Right hindlimb (tissue), 1 donor: Measurements from ENCODE around the gene LYST.
"Not testable (repeated sequence)": the region's sequence is repeated elsewhere in the genome, so short reads cannot be mapped to it uniquely, and the experiment has no call there.

Source experiments
- DNase-seq: peaks from one replicate; pipeline ENCODE4 v3.0.0-alpha.2; 2018

The LYST gene

GRCh38 chr1:235818632-235819136 is 48.0 kb downstream of the LYST start:
- DNase-seq = no peak

GRCh38 chr1:235817101-235817728 is 49.5 kb downstream of the LYST start:
- no peak for DNase-seq

DNA sequence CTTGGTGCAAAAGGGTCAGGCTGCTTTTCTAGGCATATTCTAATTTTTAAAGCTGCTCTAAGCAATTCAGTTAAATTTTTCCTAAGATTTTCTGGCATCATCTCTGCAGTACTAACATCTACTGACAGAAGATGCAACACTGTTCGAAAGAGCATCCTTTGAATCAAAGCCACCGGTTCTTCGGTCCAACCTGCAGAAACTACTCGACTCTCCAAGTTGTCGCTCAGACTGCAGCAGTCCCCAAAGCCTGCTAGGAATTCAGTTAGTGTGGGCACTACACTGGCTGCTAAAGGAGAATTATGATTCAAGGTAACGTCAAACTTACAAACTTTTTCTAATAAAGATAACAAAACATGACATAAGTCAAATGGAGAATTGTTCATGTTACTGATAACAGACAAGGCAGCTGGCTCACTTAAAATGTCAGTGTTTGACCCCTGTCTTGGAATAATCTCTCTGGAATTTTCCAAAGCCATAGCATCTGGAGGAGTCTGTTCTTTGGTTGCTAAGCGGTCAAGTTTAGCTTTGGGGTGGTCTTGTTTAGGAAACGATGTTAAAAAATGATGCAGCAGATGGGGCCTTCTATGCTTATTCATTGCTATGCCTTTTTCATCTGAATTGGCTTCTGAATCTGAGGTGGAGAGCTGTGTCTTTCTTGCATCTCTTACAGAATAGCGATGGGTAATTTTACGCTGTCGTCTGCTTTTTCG is 56.9 kb downstream of the LYST start:
- DNase-seq = no peak

DNA sequence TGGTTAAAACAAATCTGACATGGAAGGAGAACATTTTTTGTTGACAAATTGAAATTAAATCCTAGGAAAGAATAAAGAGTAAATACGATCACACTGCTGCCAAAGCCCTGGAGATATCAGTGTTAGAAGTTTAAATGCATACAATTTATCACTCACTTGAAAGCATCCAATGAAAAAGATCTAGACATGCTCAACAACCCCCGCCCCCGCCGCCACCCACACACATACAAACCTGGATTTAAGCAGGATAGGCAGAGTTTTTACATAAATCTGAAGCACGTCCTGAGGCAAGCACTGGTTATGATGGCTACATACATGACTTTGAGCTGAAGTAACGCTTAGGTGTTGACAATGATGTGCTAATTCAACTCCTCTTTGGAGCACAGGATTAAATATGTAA is 58.5 kb downstream of the LYST start:
- no peak for DNase-seq

GRCh38 chr1:235806123-235806522 is 60.6 kb downstream of the LYST start:
- DNase-seq = no peak

GRCh38 chr1:235802573-235803346 is 63.9 kb downstream of the LYST start:
- no peak for DNase-seq

- no peak for DNase-seq
Observed at GRCh38 chr1:235799264-235799663, 67.4 kb downstream of the LYST start.

GRCh38 chr1:235791532-235792060 is 75.1 kb downstream of the LYST start:
- no peak for DNase-seq

DNA sequence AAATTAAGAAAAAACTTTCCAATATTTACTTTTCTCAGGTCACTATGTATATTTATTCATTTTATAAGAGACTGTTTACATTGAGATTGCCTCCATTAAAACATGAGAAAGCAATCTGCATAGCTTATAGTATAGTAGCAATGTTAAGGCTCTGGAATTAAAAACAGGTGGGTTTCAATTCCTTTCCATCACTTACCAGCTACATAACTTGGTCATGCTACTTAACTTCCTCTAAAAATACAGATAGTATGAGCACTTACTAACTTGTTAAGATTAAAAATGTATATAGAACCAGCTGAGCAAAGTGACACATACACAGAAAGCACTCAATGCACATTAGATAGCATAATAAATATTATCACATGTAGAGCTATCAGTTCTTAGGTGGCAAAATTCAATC is 76.6 kb downstream of the LYST start:
- no peak for DNase-seq

GRCh38 chr1:235786227-235786898 is 80.3 kb downstream of the LYST start:
- not testable (repeated sequence) for DNase-seq

- no peak for DNase-seq
Observed at GRCh38 chr1:235784950-235785349, 81.8 kb downstream of the LYST start.

DNA sequence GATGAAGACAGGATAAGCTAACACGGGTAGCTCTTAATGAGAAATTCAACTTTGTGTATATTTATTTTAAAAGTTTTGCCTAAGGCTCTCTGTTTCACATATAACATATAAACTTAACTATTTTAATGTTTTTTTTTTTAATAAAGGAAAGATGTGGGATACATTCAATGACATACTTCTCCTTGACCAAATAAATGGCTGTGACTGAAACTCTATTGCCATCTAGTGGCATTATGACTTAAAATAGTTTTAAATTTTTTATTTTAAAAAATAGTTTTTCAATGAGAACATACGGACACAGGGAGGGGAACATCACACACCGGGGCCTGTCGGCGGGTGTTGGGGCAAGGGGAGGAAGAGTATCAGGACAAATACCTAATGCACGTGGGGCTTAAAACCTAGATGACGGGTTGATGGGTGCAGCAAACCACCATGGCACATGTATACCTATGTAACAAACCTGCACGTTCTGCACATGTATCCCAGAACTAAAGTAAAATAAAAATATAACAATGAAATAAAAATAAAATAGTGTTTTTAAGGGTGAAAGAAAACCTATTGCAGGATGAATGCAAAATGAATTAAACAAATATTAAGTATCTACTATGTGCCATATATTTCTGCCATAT is 83.4 kb downstream of the LYST start:
- DNase-seq = no peak

- no peak for DNase-seq
Observed at GRCh38 chr1:235782601-235783000, 84.1 kb downstream of the LYST start.

DNA sequence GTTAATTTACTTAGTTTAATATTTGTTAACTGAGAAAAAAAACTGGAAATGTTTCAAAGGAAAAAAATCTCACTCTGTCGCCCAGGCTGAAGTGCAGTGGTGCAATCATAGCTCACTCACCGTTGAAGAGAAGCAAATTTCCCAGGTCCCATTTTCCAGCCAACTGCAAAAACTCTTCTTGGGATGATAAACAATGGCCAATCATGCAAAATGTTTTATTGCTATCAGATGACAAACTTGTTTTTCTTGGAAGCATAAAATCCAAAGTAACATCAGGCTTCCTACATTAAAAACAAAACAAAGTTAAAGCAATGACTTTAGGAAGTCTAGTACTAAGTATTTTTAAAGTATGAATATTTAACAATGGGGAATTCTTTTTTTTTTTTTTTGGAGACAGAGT is 84.9 kb downstream of the LYST start:
- DNase-seq = no peak

GRCh38 chr1:235779770-235780169 is 86.9 kb downstream of the LYST start:
- no peak for DNase-seq

DNA sequence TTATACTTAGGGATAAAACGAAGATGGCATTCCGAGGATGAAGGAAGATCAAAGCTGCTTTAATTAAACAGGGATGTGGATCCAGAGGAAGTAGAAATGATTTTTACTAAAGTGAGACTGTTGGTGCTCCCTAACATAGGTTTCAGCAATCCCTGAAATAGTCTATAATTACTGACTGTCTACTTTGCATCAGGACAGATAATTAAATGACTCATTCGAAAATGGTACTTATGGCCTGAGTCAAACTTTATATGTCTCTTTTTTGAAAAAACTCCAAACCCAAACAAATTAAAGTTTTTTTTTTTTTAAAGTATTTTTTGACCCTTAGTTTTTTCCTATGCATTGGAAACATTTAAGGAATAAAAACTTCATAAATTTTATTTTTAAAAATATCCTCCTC is 90.3 kb downstream of the LYST start:
- no peak for DNase-seq

DNA sequence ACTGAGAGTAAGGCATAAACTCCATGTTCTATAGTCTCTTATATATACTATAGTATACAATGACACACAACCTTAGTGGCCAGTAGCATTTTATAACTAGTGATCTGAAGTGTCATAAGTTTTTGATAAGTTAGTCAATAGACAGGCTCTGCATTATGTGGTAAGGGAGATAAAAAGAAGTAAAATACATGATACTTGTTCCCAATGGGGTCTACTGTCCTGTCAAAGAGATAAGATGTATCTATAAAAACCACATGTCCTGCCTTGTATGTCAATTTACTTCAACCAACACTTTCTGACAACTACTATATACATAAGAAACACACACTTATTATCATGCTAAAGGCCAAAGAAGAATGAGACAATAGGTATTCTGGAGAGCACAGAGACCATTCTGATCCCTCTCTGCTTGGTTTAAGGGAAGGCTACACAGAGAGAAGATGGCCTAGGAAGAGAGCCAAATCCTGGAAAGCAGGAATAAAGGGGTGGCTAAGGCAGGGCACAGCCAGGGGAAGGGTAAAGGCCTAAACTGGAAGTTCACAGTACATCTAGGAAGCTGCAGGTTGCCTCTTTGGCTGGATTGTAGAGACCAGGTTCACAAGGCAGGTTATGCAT is 91.4 kb downstream of the LYST start:
- DNase-seq = no peak

GRCh38 chr1:235767795-235768194 is 98.9 kb downstream of the LYST start:
- DNase-seq = no peak

- no peak for DNase-seq
Observed at GRCh38 chr1:235766794-235767285, 99.9 kb downstream of the LYST start.

DNA sequence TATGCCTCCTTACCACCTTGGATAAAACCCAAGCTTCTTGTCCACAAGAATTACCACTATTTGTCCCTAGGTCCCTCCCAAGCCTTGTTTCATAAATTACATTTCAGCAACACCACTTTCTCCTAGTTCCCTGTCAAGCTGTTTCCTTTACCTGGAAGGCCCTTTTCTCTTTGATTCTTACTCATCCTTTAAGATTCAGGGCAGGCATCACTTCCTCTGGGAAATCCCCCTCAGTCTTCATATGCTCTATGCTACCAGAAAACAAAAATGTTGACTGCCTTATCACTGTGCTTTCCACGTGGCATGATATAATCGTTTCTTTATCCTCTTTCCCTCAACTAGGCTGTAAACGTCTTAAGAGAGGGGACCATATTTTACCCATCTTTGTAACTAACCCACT is 102.7 kb downstream of the LYST start:
- no peak for DNase-seq

GRCh38 chr1:235759336-235759735 is 107.4 kb downstream of the LYST start:
- DNase-seq = no peak

- no peak for DNase-seq
Observed at GRCh38 chr1:235758931-235759330, 107.8 kb downstream of the LYST start.
